OCI-M2 (cell line): ENCODE measurements around the gene OR10G8.
"Not testable (repeated sequence)": the region's sequence is repeated elsewhere in the genome, so short reads cannot be mapped to it uniquely, and the experiment has no call there.

Experiments used
- DNase-seq: peaks from one replicate; lab custom pipeline; 2025; ENCODE audit not compliant: unreplicated experiment; lab: John Stamatoyannopoulos, UW

Gene OR10G8

GRCh38 chr11:124026498-124026897 is at the start of gene OR10G8:
Gene OR10G8, plus strand, starts transcription at chr11:124026798. Its CDS starts 2,825 bp downstream, at chr11:124029623.
- DNase-seq, result no peak

- DNase-seq, result no peak
These were observed 48.8 kb upstream of the OR10G8 start, which contains the start of gene OR10S1 for GRCh38 chr11:123977731-123978347. Gene OR10S1, minus strand, starts transcription at chr11:123977781. Its CDS starts 117 bp downstream, at chr11:123977664.

GRCh38 chr11:123979311-123979710 is 47.3 kb upstream of the OR10G8 start:
- no peak for DNase-seq

GRCh38 chr11:123995119-123995518 is 31.5 kb upstream of the OR10G8 start, which contains the start of gene OR10G6:
Gene OR10G6, minus strand, starts transcription at chr11:123995161. Its CDS starts 0 bp downstream, at chr11:123995161.
- no peak for DNase-seq

GRCh38 chr11:124012697-124013096 is 13.9 kb upstream of the OR10G8 start, which contains the start of gene OR10G4:
Gene OR10G4, plus strand, starts transcription at chr11:124012997. Its CDS starts 2,578 bp downstream, at chr11:124015575.
- no peak for DNase-seq

GRCh38 chr11:124015837-124016236 is 10.8 kb upstream of the OR10G8 start:
- DNase-seq, result not testable (repeated sequence)

- DNase-seq, result no peak
These were observed 10.1 kb downstream of the OR10G8 start for GRCh38 chr11:124036666-124037065.

GRCh38 chr11:124039557-124039956 is 13.0 kb downstream of the OR10G8 start:
- no peak for DNase-seq

- DNase-seq, result no peak
These were observed 14.7 kb downstream of the OR10G8 start, which contains the start of gene OR10G7 for GRCh38 chr11:124041254-124041653. Gene OR10G7, minus strand, starts transcription at chr11:124041325. Its CDS starts 2,324 bp downstream, at chr11:124039001.

GRCh38 chr11:124043420-124043819 is 16.8 kb downstream of the OR10G8 start:
- no peak for DNase-seq

GRCh38 chr11:124050748-124051147 is 24.1 kb downstream of the OR10G8 start:
- DNase-seq, result no peak

GRCh38 chr11:124052966-124053365 is 26.4 kb downstream of the OR10G8 start:
- no peak for DNase-seq

- DNase-seq, result no peak
These were observed 42.1 kb downstream of the OR10G8 start for GRCh38 chr11:124068601-124069110.

GRCh38 chr11:124069429-124070401 is 43.1 kb downstream of the OR10G8 start:
- DNase-seq, result no peak

- DNase-seq, result no peak
These were observed 44.5 kb downstream of the OR10G8 start for GRCh38 chr11:124070915-124071622.

GRCh38 chr11:124071623-124071948 is 45.0 kb downstream of the OR10G8 start:
- no peak for DNase-seq

GRCh38 chr11:124072147-124072546 is 45.5 kb downstream of the OR10G8 start:
- no peak for DNase-seq

- DNase-seq, result no peak
These were observed 48.0 kb downstream of the OR10G8 start for GRCh38 chr11:124074554-124074953.

- no peak for DNase-seq
These were observed 48.9 kb downstream of the OR10G8 start for GRCh38 chr11:124075492-124075840.

- no peak for DNase-seq
These were observed 49.4 kb downstream of the OR10G8 start for GRCh38 chr11:124075841-124076651.
